ENCODE measurements around the gene GMPR2.
"Not testable (repeated sequence)": the region's sequence is repeated elsewhere in the genome, so short reads cannot be mapped to it uniquely, and the experiment has no call there.

Gene GMPR2

GRCh38 chr14:24240110-24240918, 7.6 kb downstream of the GMPR2 start:
- H3K9me3 ChIP-seq (ENCODE audit: low read depth, low read length) = no peaks in the 10 kb centered on the region
- H3K4me3 ChIP-seq = no peak overlapping the region
- H3K27ac ChIP-seq = 0 out of 2 replicates have a peak overlapping the region, but pooled peaks have one; percentile 2
- no peak for DNase-seq (ENCODE audit: low read depth, low spot score)
- no peak overlapping the region for H3K9ac ChIP-seq (ENCODE audit: insufficient read length)
- TF ChIP-seq POLR2AphosphoS5 (IDR thresholded peaks at IDR 0.05; ENCODE audit: borderline replicate concordance, low read depth, low read length) = no peak
- TF ChIP-seq EZH2 (IDR thresholded peaks at IDR 0.05) = no peak
- no peak for TF ChIP-seq FOXP2 (optimal IDR thresholded peaks at IDR 0.05; ENCODE audit: control extremely low read depth, extremely low read length, insufficient read depth)
- H3K36me3 ChIP-seq (ENCODE audit: insufficient read depth, low read length) = peaks cover 59% of the 10 kb centered on the region

GRCh38 chr14:24241829-24242443, 9.2 kb downstream of the GMPR2 start:
- TF ChIP-seq FOXP2 (optimal IDR thresholded peaks at IDR 0.05; ENCODE audit: control extremely low read depth, extremely low read length, insufficient read depth) (peak; percentile 7), POLR2AphosphoS5 (IDR thresholded peaks at IDR 0.05; ENCODE audit: borderline replicate concordance, low read depth, low read length) (no peak)
- Histone ChIP-seq H3K36me3 (ENCODE audit: insufficient read depth, low read length) (peaks cover 42% of the 10 kb centered on the region), H3K27ac (peak overlapping the region; percentile 96), H3K4me3 (peak overlapping the region; percentile 95), H3K9ac (ENCODE audit: insufficient read length) (peak overlapping the region; percentile 92), H3K9me3 (ENCODE audit: low read depth, low read length) (no peaks in the 10 kb centered on the region)
- peak; percentile 48 for DNase-seq (ENCODE audit: low read depth, low spot score)

GRCh38 chr14:24243336-24243836, 10.7 kb downstream of the GMPR2 start:
- Histone ChIP-seq H3K9ac (ENCODE audit: insufficient read length) (peak overlapping the region; percentile 92), H3K27ac (peak overlapping the region; percentile 96), H3K4me3 (peak overlapping the region; percentile 95), H3K36me3 (ENCODE audit: insufficient read depth, low read length) (peaks cover 28% of the 10 kb centered on the region), H3K9me3 (ENCODE audit: low read depth, low read length) (no peaks in the 10 kb centered on the region)
- no peak for DNase-seq (ENCODE audit: low read depth, low spot score)
- TF ChIP-seq POLR2AphosphoS5 (IDR thresholded peaks at IDR 0.05; ENCODE audit: borderline replicate concordance, low read depth, low read length) = no peak
- no peak for TF ChIP-seq EZH2 (IDR thresholded peaks at IDR 0.05)
- TF ChIP-seq FOXP2 (optimal IDR thresholded peaks at IDR 0.05; ENCODE audit: control extremely low read depth, extremely low read length, insufficient read depth) = no peak

- H3K9me3 ChIP-seq (ENCODE audit: low read depth, low read length); H3K9ac ChIP-seq (ENCODE audit: insufficient read length); H3K4me3 ChIP-seq; H3K36me3 ChIP-seq (ENCODE audit: insufficient read depth, low read length); DNase-seq (ENCODE audit: low read depth, low spot score); H3K27ac ChIP-seq: not testable (repeated sequence)
Measured at GRCh38 chr14:24245350-24245749, 12.6 kb downstream of the GMPR2 start.

- H3K9ac ChIP-seq (ENCODE audit: insufficient read length) = no peak overlapping the region
- no peaks in the 10 kb centered on the region for H3K9me3 ChIP-seq (ENCODE audit: low read depth, low read length)
- TF ChIP-seq FOXP2 (optimal IDR thresholded peaks at IDR 0.05; ENCODE audit: control extremely low read depth, extremely low read length, insufficient read depth) (no peak), EZH2 (IDR thresholded peaks at IDR 0.05) (no peak), POLR2AphosphoS5 (IDR thresholded peaks at IDR 0.05; ENCODE audit: borderline replicate concordance, low read depth, low read length) (no peak)
- no peak for DNase-seq (ENCODE audit: low read depth, low spot score)
- no peak overlapping the region for H3K27ac ChIP-seq
- H3K4me3 ChIP-seq = no peak overlapping the region
- no peaks in the 10 kb centered on the region for H3K36me3 ChIP-seq (ENCODE audit: insufficient read depth, low read length)
Measured at GRCh38 chr14:24246765-24247212, 14.1 kb downstream of the GMPR2 start.

- no peak for DNase-seq (ENCODE audit: low read depth, low spot score)
- Histone ChIP-seq H3K27ac (no peak overlapping the region), H3K9ac (ENCODE audit: insufficient read length) (no peak overlapping the region), H3K36me3 (ENCODE audit: insufficient read depth, low read length) (no peaks in the 10 kb centered on the region), H3K9me3 (ENCODE audit: low read depth, low read length) (no peaks in the 10 kb centered on the region), H3K4me3 (no peak overlapping the region)
- TF ChIP-seq EZH2 (IDR thresholded peaks at IDR 0.05) (no peak), POLR2AphosphoS5 (IDR thresholded peaks at IDR 0.05; ENCODE audit: borderline replicate concordance, low read depth, low read length) (no peak), FOXP2 (optimal IDR thresholded peaks at IDR 0.05; ENCODE audit: control extremely low read depth, extremely low read length, insufficient read depth) (no peak)
Measured at GRCh38 chr14:24247422-24247821, 14.7 kb downstream of the GMPR2 start.

- no peak for TF ChIP-seq FOXP2 (optimal IDR thresholded peaks at IDR 0.05; ENCODE audit: control extremely low read depth, extremely low read length, insufficient read depth)
- TF ChIP-seq EZH2 (IDR thresholded peaks at IDR 0.05) = no peak
- TF ChIP-seq POLR2AphosphoS5 (IDR thresholded peaks at IDR 0.05; ENCODE audit: borderline replicate concordance, low read depth, low read length) = no peak
Measured at GRCh38 chr14:24249230-24250021, 16.7 kb downstream of the GMPR2 start.

GRCh38 chr14:24250354-24250753, 17.6 kb downstream of the GMPR2 start:
- DNase-seq (ENCODE audit: low read depth, low spot score) = no peak
- TF ChIP-seq EZH2 (IDR thresholded peaks at IDR 0.05) = no peak
- no peak for TF ChIP-seq POLR2AphosphoS5 (IDR thresholded peaks at IDR 0.05; ENCODE audit: borderline replicate concordance, low read depth, low read length)
- no peak for TF ChIP-seq FOXP2 (optimal IDR thresholded peaks at IDR 0.05; ENCODE audit: control extremely low read depth, extremely low read length, insufficient read depth)
- Histone ChIP-seq H3K9ac (ENCODE audit: insufficient read length) (peak overlapping the region; percentile 26), H3K36me3 (ENCODE audit: insufficient read depth, low read length) (no peaks in the 10 kb centered on the region), H3K4me3 (no peak overlapping the region), H3K27ac (no peak overlapping the region), H3K9me3 (ENCODE audit: low read depth, low read length) (no peaks in the 10 kb centered on the region)

More at GRCh38 chr14:24249230-24250021, 16.7 kb downstream of the GMPR2 start:
- H3K9me3 ChIP-seq (ENCODE audit: low read depth, low read length) = no peaks in the 10 kb centered on the region
- no peaks in the 10 kb centered on the region for H3K36me3 ChIP-seq (ENCODE audit: insufficient read depth, low read length)
- H3K27ac ChIP-seq = no peak overlapping the region
- H3K9ac ChIP-seq (ENCODE audit: insufficient read length) = no peak overlapping the region
- DNase-seq (ENCODE audit: low read depth, low spot score) = no peak
- H3K4me3 ChIP-seq = no peak overlapping the region
